Body of pancreas (tissue), 4 donors: Measurements from ENCODE around the gene TRIP11.

ENCODE experiments used
- POLR2A ChIP-seq, 3 donors: fragments of 450-650 bp; IDR thresholded peaks; one replicate each; pipeline ENCODE4 v1.6.1; 2016; ENCODE audit warnings: antibody characterized with exemption in 3 of 3, mild to moderate bottlenecking in 2 of 3
- TF ChIP-seq, protein P1 (sequence below), 7 experiments: fragments of 450-650 bp in 4 of 7; fragments of 200-600 bp in 3 of 7; sonication (generic) in 3 of 7; IDR thresholded peaks; one replicate each; pipeline ENCODE4 v1.5.1; 2016 to 2019; ENCODE audit warnings: antibody characterized with exemption in 7 of 7

DNA sequence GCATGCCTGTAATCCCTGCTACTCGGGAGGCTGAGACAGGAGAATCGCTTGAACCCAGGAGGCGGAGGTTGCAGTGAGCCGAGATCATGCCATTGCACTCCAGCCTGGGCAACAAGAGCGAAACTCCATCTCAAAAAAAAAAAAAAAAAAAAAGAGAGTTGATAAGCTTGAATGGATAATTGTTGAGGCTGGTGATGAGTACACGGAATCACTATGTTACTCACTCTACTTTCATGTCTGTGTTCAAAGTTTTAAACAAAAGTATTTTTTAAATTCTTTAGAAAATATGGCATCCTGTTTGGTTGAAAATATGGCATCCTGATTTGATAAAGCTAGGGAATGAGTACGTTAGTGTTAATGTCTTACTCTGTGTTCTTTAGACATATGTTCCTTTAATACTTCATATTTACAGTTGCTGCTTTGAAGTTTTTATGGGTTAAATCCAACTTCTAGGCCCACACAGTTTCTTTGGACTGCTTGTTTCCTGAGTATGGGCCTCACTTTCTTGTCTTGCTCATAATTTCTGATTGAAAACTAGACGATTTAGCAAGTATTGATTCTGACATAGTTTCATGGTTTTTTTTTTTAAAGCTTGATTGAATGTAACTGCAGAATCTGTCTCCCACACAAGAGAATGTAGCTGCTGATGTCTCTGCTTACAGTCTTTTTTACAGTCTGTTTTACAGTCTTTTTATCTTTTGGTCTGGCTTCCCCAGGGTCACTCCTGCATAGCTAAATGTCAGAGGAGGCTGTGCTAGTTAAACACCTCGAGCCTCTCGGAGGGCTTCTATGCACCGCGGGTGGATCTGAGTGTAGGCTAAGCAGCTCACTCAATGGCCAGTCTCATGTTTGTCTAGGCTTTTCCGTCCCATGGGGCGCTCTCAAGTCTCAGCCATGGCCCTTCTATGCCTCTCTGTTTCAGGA lies 78.3 kb downstream of the TRIP11 start:
- TF ChIP-seq, protein P1, sequence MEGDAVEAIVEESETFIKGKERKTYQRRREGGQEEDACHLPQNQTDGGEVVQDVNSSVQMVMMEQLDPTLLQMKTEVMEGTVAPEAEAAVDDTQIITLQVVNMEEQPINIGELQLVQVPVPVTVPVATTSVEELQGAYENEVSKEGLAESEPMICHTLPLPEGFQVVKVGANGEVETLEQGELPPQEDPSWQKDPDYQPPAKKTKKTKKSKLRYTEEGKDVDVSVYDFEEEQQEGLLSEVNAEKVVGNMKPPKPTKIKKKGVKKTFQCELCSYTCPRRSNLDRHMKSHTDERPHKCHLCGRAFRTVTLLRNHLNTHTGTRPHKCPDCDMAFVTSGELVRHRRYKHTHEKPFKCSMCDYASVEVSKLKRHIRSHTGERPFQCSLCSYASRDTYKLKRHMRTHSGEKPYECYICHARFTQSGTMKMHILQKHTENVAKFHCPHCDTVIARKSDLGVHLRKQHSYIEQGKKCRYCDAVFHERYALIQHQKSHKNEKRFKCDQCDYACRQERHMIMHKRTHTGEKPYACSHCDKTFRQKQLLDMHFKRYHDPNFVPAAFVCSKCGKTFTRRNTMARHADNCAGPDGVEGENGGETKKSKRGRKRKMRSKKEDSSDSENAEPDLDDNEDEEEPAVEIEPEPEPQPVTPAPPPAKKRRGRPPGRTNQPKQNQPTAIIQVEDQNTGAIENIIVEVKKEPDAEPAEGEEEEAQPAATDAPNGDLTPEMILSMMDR (IDR thresholded peaks at IDR 0.05): no peak
- no peak for TF ChIP-seq POLR2A (IDR thresholded peaks at IDR 0.05)
